Measurements from ENCODE around the gene CDSN.

CDSN gene

DNA sequence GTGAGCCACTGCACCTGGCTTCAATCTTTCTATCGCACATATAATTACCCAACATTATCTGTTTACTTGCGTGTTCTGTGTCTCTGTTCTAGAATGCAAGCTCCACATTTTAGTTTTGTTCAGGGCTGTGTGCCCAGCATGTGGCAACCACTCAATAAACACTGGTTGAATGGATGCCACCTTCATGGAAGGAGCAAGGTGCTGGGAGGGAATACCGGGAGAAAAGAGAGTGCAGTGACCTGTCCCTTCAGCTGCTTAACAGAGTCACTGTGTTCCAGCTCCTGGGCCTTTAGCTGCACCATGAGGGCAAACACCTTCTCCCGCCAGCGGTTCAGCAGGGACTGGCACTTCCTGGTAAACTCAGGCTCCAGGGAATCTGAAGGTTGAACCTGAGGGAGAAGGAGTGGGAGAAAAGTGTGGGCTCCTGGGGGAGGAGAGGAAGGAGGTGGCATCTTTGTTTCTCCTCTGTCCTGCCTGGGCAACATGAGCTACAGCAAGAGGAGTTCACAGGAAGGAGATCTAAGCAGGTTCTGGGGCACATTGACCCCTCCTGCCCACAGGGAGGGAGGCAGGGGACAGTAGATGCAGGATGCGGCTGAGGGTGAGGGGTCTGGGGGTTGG is 29.7 kb upstream of the CDSN start:
- DNase-seq (ENCODE audit: low read depth), result no peak

GRCh38 chr6:31145386-31145785 is 25.1 kb upstream of the CDSN start:
- no peak overlapping the region for H3K4me3 ChIP-seq (ENCODE audit: low read depth, low read length)
- DNase-seq (ENCODE audit: low read depth), result no peak

More for the DNA sequence above, 29.7 kb upstream of the CDSN start:
- no peak overlapping the region for H3K4me3 ChIP-seq (ENCODE audit: low read depth, low read length)

- H3K4me3 ChIP-seq (ENCODE audit: low read depth, low read length), result no peak overlapping the region
- no peak for DNase-seq (ENCODE audit: low read depth)
Observed at GRCh38 chr6:31144970-31145340, 24.7 kb upstream of the CDSN start.

- DNase-seq (ENCODE audit: low read depth), result no peak
- no peak overlapping the region for H3K4me3 ChIP-seq (ENCODE audit: low read depth, low read length)
Observed at GRCh38 chr6:31144296-31144969, 24.2 kb upstream of the CDSN start.

GRCh38 chr6:31143148-31143547 is 22.9 kb upstream of the CDSN start:
- no peak overlapping the region for H3K4me3 ChIP-seq (ENCODE audit: low read depth, low read length)
- DNase-seq (ENCODE audit: low read depth), result peak; percentile 79

DNA sequence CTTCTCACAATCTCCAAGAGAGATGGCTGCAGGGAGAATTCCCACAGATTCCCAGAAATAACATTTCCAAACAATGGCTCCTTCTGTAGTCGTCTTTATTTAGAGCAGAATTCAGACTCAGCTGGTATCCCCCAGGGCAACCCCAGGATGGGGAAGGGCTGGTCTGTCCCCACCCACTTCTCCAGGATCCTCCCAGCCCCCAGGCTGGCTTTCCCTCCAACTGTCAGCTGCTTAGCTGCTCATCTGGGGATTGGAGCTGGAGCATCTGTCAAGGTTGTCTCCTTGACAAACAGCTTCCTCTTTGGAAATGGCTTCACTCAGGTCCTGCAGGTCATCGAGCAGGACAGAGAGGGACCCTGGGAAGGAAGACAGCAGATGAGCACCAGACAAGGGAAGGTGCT is 22.1 kb upstream of the CDSN start:
- H3K4me3 ChIP-seq (ENCODE audit: low read depth, low read length), result no peak overlapping the region
- no peak for DNase-seq (ENCODE audit: low read depth)

GRCh38 chr6:31140643-31141042 is 20.4 kb upstream of the CDSN start:
- no peak overlapping the region for H3K4me3 ChIP-seq (ENCODE audit: low read depth, low read length)
- no peak for DNase-seq (ENCODE audit: low read depth)

GRCh38 chr6:31139599-31139998 is 19.4 kb upstream of the CDSN start:
- DNase-seq (ENCODE audit: low read depth), result no peak
- no peak overlapping the region for H3K4me3 ChIP-seq (ENCODE audit: low read depth, low read length)

- H3K4me3 ChIP-seq (ENCODE audit: low read depth, low read length), result no peak within 1 kb of the TSS
- no peak for DNase-seq (ENCODE audit: low read depth)
Observed at GRCh38 chr6:31138982-31139381, 18.7 kb upstream of the CDSN start, which contains the start of gene PSORS1C2. Gene PSORS1C2 (minus strand): TSS chr6:31139066. CDS start chr6:31139026, 40 bp downstream.

DNA sequence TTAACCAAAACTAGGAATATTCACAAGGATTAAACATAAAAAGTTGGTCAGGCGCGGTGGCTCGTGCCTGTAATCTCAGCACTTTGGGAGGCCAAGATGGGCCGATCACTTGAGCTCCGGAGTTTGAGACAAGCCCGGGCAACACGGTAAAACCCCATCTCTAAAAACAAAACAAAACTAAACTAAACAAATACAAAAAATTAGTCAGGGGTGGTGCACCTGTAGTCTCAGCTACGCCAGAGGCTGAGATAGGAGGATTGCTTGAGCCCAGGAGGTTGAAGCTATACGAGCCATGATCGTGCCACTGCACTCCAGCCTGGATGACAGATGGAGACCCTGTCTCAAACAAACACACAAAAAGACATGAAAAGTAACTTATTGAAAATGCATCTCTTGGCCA is 15.5 kb upstream of the CDSN start:
- DNase-seq (ENCODE audit: low read depth), result no peak
- no peak overlapping the region for H3K4me3 ChIP-seq (ENCODE audit: low read depth, low read length)

- no peak for DNase-seq (ENCODE audit: low read depth)
Observed at GRCh38 chr6:31132806-31133205, 12.6 kb upstream of the CDSN start.

GRCh38 chr6:31131595-31131994 is 11.3 kb upstream of the CDSN start:
- DNase-seq (ENCODE audit: low read depth), result no peak
- no peak overlapping the region for H3K4me3 ChIP-seq (ENCODE audit: low read depth, low read length)

More at GRCh38 chr6:31132806-31133205, 12.6 kb upstream of the CDSN start:
- no peak overlapping the region for H3K4me3 ChIP-seq (ENCODE audit: low read depth, low read length)

GRCh38 chr6:31130751-31131150 is 10.5 kb upstream of the CDSN start:
- DNase-seq (ENCODE audit: low read depth), result no peak
- H3K4me3 ChIP-seq (ENCODE audit: low read depth, low read length), result no peak overlapping the region

DNA sequence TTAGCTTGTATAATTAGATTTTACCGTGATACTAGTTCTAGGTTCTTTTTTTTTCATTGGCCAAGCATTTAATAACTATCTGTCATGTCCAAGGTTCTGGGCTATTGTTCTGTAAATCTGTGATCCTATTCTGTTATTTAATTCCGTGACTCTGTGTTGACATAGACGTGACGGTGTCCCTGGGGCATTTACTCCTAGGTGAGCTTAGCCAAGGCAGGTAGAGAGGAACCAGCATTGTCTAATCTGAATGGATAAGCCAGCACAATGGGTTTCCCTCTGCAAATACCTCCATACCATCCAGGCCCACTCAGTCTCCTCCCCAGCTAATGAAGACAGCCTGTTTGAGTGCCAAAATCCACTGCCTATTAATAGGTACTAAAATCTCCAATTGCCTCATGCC is 8.9 kb upstream of the CDSN start:
- no peak overlapping the region for H3K4me3 ChIP-seq (ENCODE audit: low read depth, low read length)
- no peak for DNase-seq (ENCODE audit: low read depth)

- DNase-seq (ENCODE audit: low read depth), result no peak
- no peak overlapping the region for H3K4me3 ChIP-seq (ENCODE audit: low read depth, low read length)
Observed at GRCh38 chr6:31128093-31128676, 7.9 kb upstream of the CDSN start.

- no peak for DNase-seq (ENCODE audit: low read depth)
- no peak overlapping the region for H3K4me3 ChIP-seq (ENCODE audit: low read depth, low read length)
Observed at GRCh38 chr6:31126396-31127175, 6.3 kb upstream of the CDSN start.

DNA sequence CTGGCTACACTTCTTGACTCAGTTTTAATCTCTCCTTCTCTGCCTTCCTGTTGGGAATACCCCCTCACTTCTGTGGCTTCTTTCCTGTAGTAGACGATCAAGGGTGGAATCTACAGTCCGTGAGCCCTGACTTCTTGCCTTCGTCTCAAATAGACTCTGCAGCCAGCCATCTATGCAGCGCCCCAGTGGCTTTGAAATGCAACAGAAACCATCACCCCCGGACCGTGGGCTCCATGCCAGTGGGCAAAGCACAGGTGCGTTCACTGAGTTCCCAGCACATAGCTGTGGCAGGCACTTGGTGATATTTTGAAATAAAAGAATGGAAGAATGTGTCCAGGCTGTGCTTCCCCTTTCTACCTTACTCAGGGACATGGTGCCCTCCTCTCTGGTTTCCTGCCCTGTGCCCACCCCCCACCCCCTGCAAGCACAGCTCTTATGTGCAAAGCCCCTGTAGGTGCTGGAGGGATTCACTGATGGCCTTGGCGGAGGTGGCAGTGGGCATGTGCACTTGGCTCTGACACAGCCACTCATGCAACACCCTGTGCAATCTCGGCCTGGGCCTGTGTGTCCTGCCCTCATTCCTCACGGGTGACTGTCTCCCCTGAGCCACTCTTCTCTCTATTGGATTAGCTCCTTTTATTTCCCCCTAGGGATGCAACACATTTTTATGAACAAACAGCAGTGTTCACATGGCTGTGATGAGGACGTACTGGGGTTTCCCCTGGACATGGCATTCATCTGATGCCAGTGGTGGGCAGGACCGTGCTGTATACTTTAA is 5.5 kb upstream of the CDSN start:
- peak; percentile 25 for DNase-seq (ENCODE audit: low read depth)
- H3K4me3 ChIP-seq (ENCODE audit: low read depth, low read length), result no peak overlapping the region

GRCh38 chr6:31125162-31125561 is 4.9 kb upstream of the CDSN start:
- no peak overlapping the region for H3K4me3 ChIP-seq (ENCODE audit: low read depth, low read length)
- DNase-seq (ENCODE audit: low read depth), result peak; percentile 16
